Activated T-cell treated with anti-CD3 and anti-CD28 coated beads, Interleukin-2, amount 50 U/mL, for 72 hours (primary cell): ENCODE data around the gene ETS1. TPM values are rescaled to one million over a fixed set of nuclear protein-coding genes. Genes with fewer than 3 reads are reported as not detected.

Experiments
- ATAC-seq, 2 donors: fragments of 150-1000 bp; cut with Tn5 transposase; replicated peaks in 1 of 2; 2 replicates each; pipeline ENCODE4 v1.10.0; 2021; ENCODE audit warnings: moderate library complexity in 2 of 2, mild to moderate bottlenecking in 1 of 2
- DNase-seq, 2 donors: peaks; one replicate each; pipeline ENCODE4 v3.0.0; 2021 to 2022; ENCODE audit warnings: mixed read lengths in 1 of 2
- H3K27ac Mint-ChIP-seq: one replicate; pipeline ENCODE4 v1.8.0; 2022; ENCODE audit warnings: mild to moderate bottlenecking, moderate library complexity, mixed read lengths
- H3K27me3 Mint-ChIP-seq: one replicate; pipeline ENCODE4 v1.8.0; 2022; ENCODE audit warnings: low read depth, mixed read lengths
- H3K36me3 Mint-ChIP-seq, 2 donors: one replicate each; pipeline ENCODE4 v1.8.0; 2022; ENCODE audit warnings: mixed read lengths in 2 of 2, mild to moderate bottlenecking in 1 of 2; ENCODE audit not compliant: insufficient read depth in 2 of 2
- H3K4me1 Mint-ChIP-seq: one replicate; pipeline ENCODE4 v1.8.0; 2022; ENCODE audit warnings: low read depth, mixed read lengths
- H3K4me3 Mint-ChIP-seq, 2 donors: one replicate each; pipeline ENCODE4 v1.8.0; 2022; ENCODE audit warnings: mild to moderate bottlenecking in 2 of 2, mixed read lengths in 2 of 2, moderate library complexity in 2 of 2
- H3K9me3 Mint-ChIP-seq, 2 donors: one replicate each; pipeline ENCODE4 v1.8.0; 2022; ENCODE audit warnings: mixed read lengths in 2 of 2
- total RNA-seq, 2 donors: library from RNA; stranded (reverse); gene quantifications; one replicate each; pipeline ENCODE4 v1.2.3, GENCODE V29; 2022

Gene ETS1
- total RNA-seq, 2 donors from 2014 or later, result 713 to 736 TPM

GRCh38 chr11:128519338-128519737 lies 68.0 kb downstream of the ETS1 start:
- H3K27me3 Mint-ChIP-seq, result no peaks in the 10 kb centered on the region
- peak overlapping the region; percentile 97 for H3K27ac Mint-ChIP-seq
- no peak for DNase-seq
- peaks cover 63 to 69% of the 10 kb centered on the region in 2 donors for H3K36me3 Mint-ChIP-seq
- peaks cover 50% of the 10 kb centered on the region for H3K4me1 Mint-ChIP-seq
- no peaks in the 10 kb centered on the region for H3K9me3 Mint-ChIP-seq
- peak overlapping the region; percentile 95 for H3K4me3 Mint-ChIP-seq
- ATAC-seq, result no peak

- no peak for ATAC-seq
- H3K27me3 Mint-ChIP-seq, result no peaks in the 10 kb centered on the region
- peak overlapping the region; percentile 97 for H3K27ac Mint-ChIP-seq
- no peaks in the 10 kb centered on the region for H3K9me3 Mint-ChIP-seq
- peaks cover 50% of the 10 kb centered on the region for H3K4me1 Mint-ChIP-seq
- DNase-seq, result no peak
- H3K4me3 Mint-ChIP-seq, result peak overlapping the region; percentile 95
- peaks cover 66 to 76% of the 10 kb centered on the region in 2 donors for H3K36me3 Mint-ChIP-seq
These were observed 68.7 kb downstream of the ETS1 start for GRCh38 chr11:128518493-128519207.

DNA sequence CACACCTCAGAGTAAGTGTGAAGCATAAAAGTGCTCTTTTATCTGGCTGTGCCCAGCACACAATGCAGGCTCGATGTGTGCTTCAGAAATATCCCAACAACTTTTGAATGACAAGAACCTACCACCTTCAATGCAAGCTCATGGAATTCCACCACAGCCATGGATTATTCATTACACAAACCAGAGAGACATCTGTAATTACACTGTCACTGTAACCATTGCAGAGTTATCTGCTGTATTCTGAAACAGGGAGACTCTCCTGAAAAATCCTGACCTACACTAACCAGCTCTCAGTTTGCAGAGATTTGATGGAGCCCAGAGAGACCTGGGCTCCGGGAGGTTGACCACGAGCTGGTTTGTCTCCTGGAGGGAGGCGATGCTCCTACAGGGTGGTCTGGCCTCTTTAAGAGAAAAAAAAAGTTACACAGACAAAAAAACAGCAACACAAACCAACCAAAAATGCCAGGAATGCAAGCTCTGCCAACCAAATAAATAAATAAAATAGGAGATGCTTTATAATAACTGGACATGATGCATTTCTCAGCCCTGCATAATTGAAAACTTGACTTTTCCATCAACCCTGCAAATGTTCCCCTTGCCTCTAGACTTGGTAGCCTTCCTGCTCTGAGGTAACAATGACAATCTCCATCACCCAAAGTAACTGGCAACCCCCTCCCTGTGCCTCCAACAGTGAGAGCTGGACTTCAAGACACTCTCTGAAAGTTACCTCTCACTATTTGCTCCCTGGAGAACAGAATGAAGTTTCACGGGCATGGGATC lies 69.7 kb downstream of the ETS1 start:
- Mint-ChIP-seq H3K9me3 (no peaks in the 10 kb centered on the region), H3K27me3 (no peaks in the 10 kb centered on the region), H3K4me3 (peak overlapping the region; percentile 95), H3K27ac (peak overlapping the region; percentile 97), H3K36me3 (peaks cover 76 to 86% of the 10 kb centered on the region in 2 donors), H3K4me1 (peaks cover 50% of the 10 kb centered on the region)
- ATAC-seq (no peak), DNase-seq (no peak)

DNA sequence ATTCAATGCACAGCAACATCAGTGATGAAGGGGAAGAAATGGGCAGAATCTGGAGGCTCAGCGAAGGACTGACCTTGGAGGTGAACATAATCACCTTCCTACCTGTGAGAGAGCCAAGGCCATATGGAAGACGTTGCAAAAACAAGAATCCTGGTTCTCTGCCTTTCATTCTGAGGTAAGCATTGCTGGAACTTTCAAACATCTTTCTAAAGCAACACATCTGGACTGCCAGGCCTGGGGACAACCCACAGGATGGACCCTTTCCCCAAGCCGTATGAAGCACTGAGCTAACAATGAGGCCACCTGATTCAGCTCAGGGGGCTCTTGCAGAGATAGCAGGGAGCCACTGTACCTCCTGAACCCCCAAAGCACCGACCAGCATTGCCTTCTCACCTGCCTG lies 70.5 kb downstream of the ETS1 start:
- DNase-seq, result no peak
- H3K27ac Mint-ChIP-seq, result peak overlapping the region; percentile 97
- H3K4me1 Mint-ChIP-seq, result peaks cover 57% of the 10 kb centered on the region
- no peaks in the 10 kb centered on the region for H3K27me3 Mint-ChIP-seq
- no peaks in the 10 kb centered on the region for H3K9me3 Mint-ChIP-seq
- ATAC-seq, result no peak
- peak overlapping the region; percentile 95 for H3K4me3 Mint-ChIP-seq
- H3K36me3 Mint-ChIP-seq, result peaks cover 80 to 92% of the 10 kb centered on the region in 2 donors

DNA sequence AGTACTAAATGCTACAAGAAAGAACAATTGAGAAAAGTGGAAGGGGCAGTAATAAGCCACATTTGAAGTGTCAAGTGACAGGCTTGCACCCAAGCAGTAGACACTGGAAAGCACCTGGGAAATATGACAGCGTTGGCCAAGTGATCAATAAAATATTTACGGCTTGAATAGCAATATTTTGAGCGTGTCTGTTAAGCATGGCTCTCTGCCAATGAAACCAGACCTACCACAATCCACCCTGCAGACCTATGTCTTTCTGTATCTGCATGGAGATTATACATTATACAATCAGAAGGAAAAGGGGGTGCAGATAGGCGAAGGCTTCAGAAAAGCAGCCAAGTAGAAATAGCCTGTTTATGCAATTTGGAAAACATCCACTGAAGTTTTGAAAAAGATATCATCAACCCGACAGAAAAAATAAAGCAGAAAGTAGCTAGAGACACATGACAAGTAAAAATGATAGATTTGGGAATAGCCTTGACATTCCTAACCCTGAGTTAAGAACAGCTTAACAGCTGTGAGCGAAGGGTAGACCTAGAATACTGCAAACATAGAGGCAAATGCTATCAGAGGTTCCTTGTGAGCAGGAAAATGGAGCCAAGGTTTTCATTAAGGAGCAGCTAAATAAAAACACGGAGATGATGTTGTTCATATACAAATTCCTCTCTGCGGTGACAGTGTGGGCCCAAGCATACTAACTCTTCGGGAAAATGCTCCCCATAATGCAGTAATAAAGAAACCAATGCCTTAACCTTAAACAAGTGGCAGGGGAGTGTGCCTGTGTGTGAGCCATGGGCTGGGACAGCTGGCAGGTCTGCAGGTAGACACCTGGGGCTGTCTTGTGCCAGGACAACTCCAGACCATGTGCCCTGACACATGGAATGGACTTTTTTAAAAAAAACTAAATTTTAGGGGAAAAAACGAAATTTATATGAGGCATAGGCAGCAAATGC lies 71.3 kb downstream of the ETS1 start:
- peak overlapping the region; percentile 97 for H3K27ac Mint-ChIP-seq
- H3K27me3 Mint-ChIP-seq, result no peaks in the 10 kb centered on the region
- peak overlapping the region; percentile 95 for H3K4me3 Mint-ChIP-seq
- peaks cover 79 to 95% of the 10 kb centered on the region in 2 donors for H3K36me3 Mint-ChIP-seq
- ATAC-seq (no peak), DNase-seq (no peak)
- H3K9me3 Mint-ChIP-seq, result no peaks in the 10 kb centered on the region
- peaks cover 65% of the 10 kb centered on the region for H3K4me1 Mint-ChIP-seq

DNA sequence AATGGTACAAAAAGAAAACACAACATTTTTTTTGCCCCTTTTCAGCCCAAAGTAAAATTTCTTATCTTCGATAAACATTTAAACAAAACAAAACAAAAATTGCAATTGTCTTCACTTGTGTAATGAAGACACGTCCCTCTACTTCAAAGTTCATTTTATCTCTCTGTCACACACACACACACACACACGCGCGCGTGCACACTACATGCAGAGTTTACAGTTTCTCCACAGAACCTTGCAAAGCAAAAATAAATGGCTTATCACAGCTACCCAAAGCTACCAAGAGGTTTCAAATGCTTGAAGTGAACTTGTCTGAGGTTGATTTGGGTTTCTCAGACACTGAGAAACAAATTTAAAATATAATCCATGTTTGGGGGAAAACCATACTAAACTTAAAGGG lies 72.3 kb downstream of the ETS1 start:
- Mint-ChIP-seq H3K9me3 (no peaks in the 10 kb centered on the region), H3K4me3 (peak overlapping the region; percentile 95), H3K27me3 (no peaks in the 10 kb centered on the region), H3K4me1 (peaks cover 75% of the 10 kb centered on the region), H3K36me3 (peaks cover 69 to 88% of the 10 kb centered on the region in 2 donors), H3K27ac (peak overlapping the region; percentile 97)
- DNase-seq (no peak), ATAC-seq (no peak)

GRCh38 chr11:128513915-128514681 lies 73.3 kb downstream of the ETS1 start:
- Mint-ChIP-seq H3K27me3 (no peaks in the 10 kb centered on the region), H3K36me3 (peaks cover 66 to 88% of the 10 kb centered on the region in 2 donors), H3K9me3 (no peaks in the 10 kb centered on the region), H3K4me1 (peaks cover 85% of the 10 kb centered on the region), H3K27ac (peak overlapping the region; percentile 97), H3K4me3 (peak overlapping the region; percentile 95)
- no peak for DNase-seq
- ATAC-seq, result peak in 1 of 2 donors; percentile 9

- Mint-ChIP-seq H3K36me3 (peaks cover 60 to 83% of the 10 kb centered on the region in 2 donors), H3K27ac (peak overlapping the region; percentile 97), H3K9me3 (no peaks in the 10 kb centered on the region), H3K4me3 (peak overlapping the region; percentile 95), H3K27me3 (no peaks in the 10 kb centered on the region), H3K4me1 (peaks cover 93% of the 10 kb centered on the region)
- DNase-seq (peak in 1 of 2 donors; percentile 49), ATAC-seq (peak; percentile 62 to 64)
These were observed 74.8 kb downstream of the ETS1 start for GRCh38 chr11:128512474-128512996.

- H3K9me3 Mint-ChIP-seq, result no peaks in the 10 kb centered on the region
- peak overlapping the region; percentile 97 for H3K27ac Mint-ChIP-seq
- ATAC-seq (no peak), DNase-seq (no peak)
- H3K27me3 Mint-ChIP-seq, result no peaks in the 10 kb centered on the region
- H3K4me1 Mint-ChIP-seq, result peaks cover 95% of the 10 kb centered on the region
- peak overlapping the region; percentile 95 for H3K4me3 Mint-ChIP-seq
- H3K36me3 Mint-ChIP-seq, result peaks cover 55 to 80% of the 10 kb centered on the region in 2 donors
These were observed 75.6 kb downstream of the ETS1 start for GRCh38 chr11:128511712-128512111.

DNA sequence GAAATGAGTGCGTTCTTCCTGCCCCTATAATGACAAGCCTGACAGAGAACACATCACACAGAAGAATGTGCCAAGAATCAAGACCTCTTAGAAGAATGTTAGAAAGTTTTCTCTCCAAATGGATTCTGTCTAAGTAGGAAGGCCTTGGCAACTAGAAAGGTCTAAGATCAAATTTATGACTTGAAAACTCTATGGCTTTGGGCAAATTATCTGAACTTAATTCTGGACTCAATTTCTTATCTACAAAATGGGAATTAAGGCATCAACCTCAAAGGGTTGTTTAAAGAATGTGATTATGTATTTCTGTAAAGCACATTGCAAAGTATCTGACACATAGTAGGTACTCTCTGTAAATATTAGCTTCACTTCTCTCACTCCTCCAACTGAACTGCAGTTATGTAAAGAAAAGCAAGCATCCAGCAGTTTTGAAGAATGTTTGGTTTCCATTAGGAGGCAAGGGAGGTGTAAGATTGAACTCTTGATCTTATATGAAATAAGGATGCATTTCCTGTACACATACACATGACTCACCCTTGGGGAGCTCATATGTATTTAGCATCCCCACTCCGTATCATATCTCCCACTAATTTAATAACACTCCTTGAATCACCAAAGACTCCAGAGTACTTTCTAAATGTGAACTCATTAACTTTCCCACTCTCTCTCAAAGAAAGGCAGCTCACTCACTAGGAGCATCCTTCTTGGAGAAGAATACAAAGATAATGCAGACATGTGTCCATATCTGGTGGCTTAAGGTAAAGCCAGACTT lies 77.6 kb downstream of the ETS1 start:
- Mint-ChIP-seq H3K9me3 (no peaks in the 10 kb centered on the region), H3K27ac (peak overlapping the region; percentile 97), H3K36me3 (peaks cover 42 to 72% of the 10 kb centered on the region in 2 donors), H3K4me3 (peak overlapping the region; percentile 95), H3K4me1 (peaks cover 97% of the 10 kb centered on the region), H3K27me3 (no peaks in the 10 kb centered on the region)
- ATAC-seq, result peak; percentile 36 to 49
- DNase-seq, result no peak

DNA sequence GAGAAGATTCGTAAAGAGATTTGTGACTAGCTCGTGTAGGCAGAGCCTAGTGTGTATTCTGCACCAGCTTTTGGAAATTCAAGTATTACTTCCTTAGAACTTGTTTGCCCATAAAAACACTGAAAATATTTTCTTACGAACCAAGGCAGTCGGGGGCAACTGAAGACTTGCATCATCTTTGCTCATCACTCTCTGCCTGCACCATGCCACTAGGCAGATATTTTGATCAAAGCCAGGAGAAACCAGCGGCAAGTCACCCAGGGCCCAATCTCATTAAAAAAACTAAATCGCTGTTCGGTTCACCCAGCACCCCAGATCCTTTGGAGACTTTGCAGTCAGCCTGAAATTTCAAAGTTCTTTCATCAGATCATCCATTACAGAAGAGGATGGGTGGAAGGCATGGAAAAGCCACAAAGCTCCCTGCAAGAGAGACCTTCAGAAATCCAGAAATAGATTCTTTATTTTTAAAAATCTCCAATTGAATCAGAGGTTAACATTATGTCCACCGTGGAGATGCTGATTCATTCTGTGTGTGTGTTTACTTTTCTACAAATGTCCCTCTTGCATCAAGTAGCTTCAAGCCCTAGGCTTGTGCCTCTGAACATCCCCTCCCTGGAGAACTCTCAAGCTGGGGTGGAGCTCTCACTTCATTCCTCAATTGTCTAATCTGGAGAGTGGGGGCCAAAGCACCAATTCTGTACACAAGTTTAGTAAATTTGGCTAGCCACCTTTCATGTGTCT lies 78.4 kb downstream of the ETS1 start:
- ATAC-seq (peak in 1 of 2 donors; percentile 6), DNase-seq (no peak)
- Mint-ChIP-seq H3K27me3 (no peaks in the 10 kb centered on the region), H3K9me3 (no peaks in the 10 kb centered on the region), H3K27ac (peak overlapping the region; percentile 97), H3K4me3 (peak overlapping the region; percentile 95), H3K36me3 (peaks cover 41 to 66% of the 10 kb centered on the region in 2 donors), H3K4me1 (peaks cover 97% of the 10 kb centered on the region)
